ENCODE data around the gene SGCA.

GRCh38 chr17:50192618-50193291 is 26.9 kb downstream of the SGCA start:
- no peak for TF ChIP-seq CTCF (conservative IDR thresholded peaks at IDR 0.05; ENCODE audit: low read depth in 2 of 2)
- TF ChIP-seq POLR2AphosphoS5 (IDR thresholded peaks at IDR 0.05; ENCODE audit: low read depth) = no peak
- TF ChIP-seq JUNB (IDR thresholded peaks at IDR 0.05; ENCODE audit: unreplicated experiment) = no peak
- TF ChIP-seq EZH2 (IDR thresholded peaks at IDR 0.05; ENCODE audit: low read depth, unreplicated experiment) = no peak
- TF ChIP-seq CREB1 (CRISPR knock-in tag; IDR thresholded peaks at IDR 0.05; ENCODE audit: low read depth) = no peak
- TF ChIP-seq NANOG (IDR thresholded peaks at IDR 0.05; ENCODE audit: borderline replicate concordance) = no peak
- TF ChIP-seq REST (IDR thresholded peaks at IDR 0.05; ENCODE audit: unreplicated experiment) = no peak
- no peak for TF ChIP-seq EZH2phosphoT487 (IDR thresholded peaks at IDR 0.05; ENCODE audit: unreplicated experiment)
- no peak for TF ChIP-seq STAT1 (IDR thresholded peaks at IDR 0.05; ENCODE audit: unreplicated experiment)
- TF ChIP-seq ZNF114 (CRISPR knock-in tag; IDR thresholded peaks at IDR 0.05) = no peak
- no peak for TF ChIP-seq ETS1 (IDR thresholded peaks at IDR 0.05)
- no peak for TF ChIP-seq ZNF331 (CRISPR knock-in tag; IDR thresholded peaks at IDR 0.05; ENCODE audit: low read depth)

All from GM23338 (cell line).